ENCODE data around the gene ZBED4.

GRCh38 chr22:49894322-49895054 is 40.8 kb downstream of the ZBED4 start:
- TF ChIP-seq CTCF (IDR thresholded peaks at IDR 0.05): no peak
- no peak for TF ChIP-seq POLR2A (IDR thresholded peaks at IDR 0.05)
